ENCODE data around the gene PLPP7.

GRCh38 chr9:131279196-131279862 is 10.2 kb upstream of the PLPP7 start:
- TF ChIP-seq CTCF (conservative IDR thresholded peaks at IDR 0.05; ENCODE audit: low read length): no peak
- no peak for TF ChIP-seq EZH2phosphoT487 (IDR thresholded peaks at IDR 0.05; ENCODE audit: borderline replicate concordance, low read depth, low read length)
